CD4-positive, alpha-beta T cell treated with Interleukin-4 for 1 hour (primary cell): ENCODE results near the gene GPR78.

ENCODE experiments used
- DNase-seq, 2 donors: peaks; one replicate each; pipeline ENCODE4 v3.0.0-alpha.2; 2020 to 2022

The GPR78 gene

GRCh38 chr4:8547108-8547911 is 32.9 kb upstream of the GPR78 start:
- no peak for DNase-seq

- DNase-seq: no peak
Observed at GRCh38 chr4:8547912-8548730, 32.1 kb upstream of the GPR78 start.

- no peak for DNase-seq
Observed at GRCh38 chr4:8548731-8549351, 31.4 kb upstream of the GPR78 start.

GRCh38 chr4:8549352-8549931 is 30.8 kb upstream of the GPR78 start:
- DNase-seq: no peak

- no peak for DNase-seq
Observed at GRCh38 chr4:8550691-8551090, 29.5 kb upstream of the GPR78 start.

- no peak for DNase-seq
Observed at GRCh38 chr4:8552024-8552423, 28.2 kb upstream of the GPR78 start.

- DNase-seq: no peak
Observed at GRCh38 chr4:8552581-8553205, 27.5 kb upstream of the GPR78 start.

- no peak for DNase-seq
Observed at GRCh38 chr4:8553216-8553615, 27.0 kb upstream of the GPR78 start.

- no peak for DNase-seq
Observed at GRCh38 chr4:8553991-8554405, 26.2 kb upstream of the GPR78 start.

- no peak for DNase-seq
Observed at GRCh38 chr4:8554555-8555100, 25.6 kb upstream of the GPR78 start.

- no peak for DNase-seq
Observed at GRCh38 chr4:8555716-8556115, 24.5 kb upstream of the GPR78 start.

GRCh38 chr4:8556341-8557150 is 23.6 kb upstream of the GPR78 start:
- DNase-seq: no peak

- no peak for DNase-seq
Observed at GRCh38 chr4:8557151-8558076, 22.8 kb upstream of the GPR78 start.

- no peak for DNase-seq
Observed at GRCh38 chr4:8558080-8558960, 21.9 kb upstream of the GPR78 start.

- no peak for DNase-seq
Observed at GRCh38 chr4:8559011-8559410, 21.2 kb upstream of the GPR78 start.

- DNase-seq: no peak
Observed at GRCh38 chr4:8559524-8560264, 20.5 kb upstream of the GPR78 start.

- DNase-seq: no peak
Observed at GRCh38 chr4:8560265-8561047, 19.7 kb upstream of the GPR78 start.

- DNase-seq: no peak
Observed at GRCh38 chr4:8564595-8564994, 15.6 kb upstream of the GPR78 start.
